Trophoblast cell (in vitro differentiated cells and primary cell): ENCODE data around the gene METTL1.

Experiments used
- DNase-seq, 2 donors: peaks; one replicate each; pipeline ENCODE4 v3.0.0-alpha.2; 2016
- H2AFZ ChIP-seq: 2 replicates; pipeline ENCODE4 v1.6.1; 2013; ENCODE audit warnings: low read length, moderate library complexity, mild to moderate bottlenecking; ENCODE audit not compliant: insufficient read depth, poor library complexity
- H2AK5ac ChIP-seq: 2 replicates; pipeline ENCODE4 v1.6.1; 2013; ENCODE audit warnings: mild to moderate bottlenecking, low read length
- H2BK120ac ChIP-seq: 2 replicates; pipeline ENCODE4 v1.6.1; 2013; ENCODE audit warnings: low read length, mild to moderate bottlenecking, moderate library complexity; ENCODE audit not compliant: insufficient read depth, poor library complexity
- H2BK12ac ChIP-seq: 2 replicates; pipeline ENCODE4 v1.6.1; 2013; ENCODE audit warnings: mild to moderate bottlenecking, low read length, moderate library complexity
- H2BK5ac ChIP-seq: 2 replicates; pipeline ENCODE4 v1.6.1; 2013; ENCODE audit warnings: low read length, low read depth, moderate library complexity, mild to moderate bottlenecking; ENCODE audit not compliant: poor library complexity
- H3K14ac ChIP-seq: 2 replicates; pipeline ENCODE4 v1.6.1; 2013; ENCODE audit warnings: mild to moderate bottlenecking, low read length
- H3K18ac ChIP-seq: 2 replicates; pipeline ENCODE4 v1.6.1; 2013; ENCODE audit warnings: mild to moderate bottlenecking, low read length
- H3K23ac ChIP-seq: 2 replicates; pipeline ENCODE4 v1.6.1; 2013; ENCODE audit warnings: low read length
- H3K27ac ChIP-seq: 2 replicates; pipeline ENCODE4 v1.5.1; 2013; ENCODE audit warnings: low read depth, mild to moderate bottlenecking, inconsistent platforms, low read length, moderate library complexity
- H3K27me3 ChIP-seq: 2 replicates; pipeline ENCODE4 v1.6.1; 2013; ENCODE audit warnings: inconsistent platforms, mild to moderate bottlenecking, low read length, moderate library complexity; ENCODE audit not compliant: insufficient read depth
- H3K36me3 ChIP-seq, 2 experiments: 1 replicate in 1 of 2; 2 replicates in 1 of 2; pipeline ENCODE4 v1.6.1; 2013; ENCODE audit warnings: low read length in 2 of 2, mild to moderate bottlenecking in 2 of 2, moderate library complexity in 1 of 2; ENCODE audit not compliant: insufficient read depth in 2 of 2, control insufficient read depth in 1 of 2
- H3K4ac ChIP-seq: 2 replicates; pipeline ENCODE4 v1.6.1; 2013; ENCODE audit warnings: low read depth, mild to moderate bottlenecking, low read length, moderate library complexity
- H3K4me1 ChIP-seq, 2 experiments: 1 replicate in 1 of 2; 2 replicates in 1 of 2; pipeline ENCODE4 v1.6.1; 2013; ENCODE audit warnings: low read length in 2 of 2, mild to moderate bottlenecking in 2 of 2, moderate library complexity in 1 of 2; ENCODE audit not compliant: insufficient read depth in 2 of 2, control insufficient read depth in 1 of 2
- H3K4me2 ChIP-seq: 2 replicates; pipeline ENCODE4 v1.6.1; 2013; ENCODE audit warnings: inconsistent platforms, mild to moderate bottlenecking, low read length, moderate library complexity
- H3K4me3 ChIP-seq: 2 replicates; pipeline ENCODE4 v1.5.1; 2013; ENCODE audit warnings: mild to moderate bottlenecking, low read depth, low read length, inconsistent platforms
- H3K79me1 ChIP-seq: one replicate; pipeline ENCODE4 v1.6.1; 2013; ENCODE audit warnings: low read length
- H3K79me2 ChIP-seq: 2 replicates; pipeline ENCODE4 v1.6.1; 2013; ENCODE audit warnings: low read length, mild to moderate bottlenecking; ENCODE audit not compliant: control insufficient read depth, insufficient read depth, poor library complexity
- H3K9ac ChIP-seq: 2 replicates; pipeline ENCODE4 v1.6.1; 2013; ENCODE audit warnings: mild to moderate bottlenecking, low read length
- H3K9me3 ChIP-seq: 2 replicates; pipeline ENCODE4 v1.6.1; 2013; ENCODE audit warnings: low read depth, mild to moderate bottlenecking, control low read depth, inconsistent platforms, low read length; ENCODE audit not compliant: insufficient read depth
- H4K12ac ChIP-seq: 2 replicates; pipeline ENCODE4 v1.6.1; 2013; ENCODE audit warnings: low read depth, mild to moderate bottlenecking, low read length, moderate library complexity
- H4K8ac ChIP-seq: 2 replicates; pipeline ENCODE4 v1.6.1; 2013; ENCODE audit warnings: low read depth, mild to moderate bottlenecking, low read length, moderate library complexity
- H4K91ac ChIP-seq: one replicate; pipeline ENCODE4 v1.6.1; 2013; ENCODE audit warnings: low read depth, mild to moderate bottlenecking, low read length, moderate library complexity
- WGBS: extraction: QIAGEN DNeasy Blood & Tissue Kit; methylation state at CpG from one replicate; pipeline ENCODE4 v1.1.7; 2013; ENCODE audit warnings: missing lambda C conversion rate; ENCODE audit not compliant: insufficient read length, insufficient coverage; ENCODE audit errors: extremely low coverage; 5-methylcytosine and 5-hydroxymethylcytosine counted together

Gene METTL1

DNA sequence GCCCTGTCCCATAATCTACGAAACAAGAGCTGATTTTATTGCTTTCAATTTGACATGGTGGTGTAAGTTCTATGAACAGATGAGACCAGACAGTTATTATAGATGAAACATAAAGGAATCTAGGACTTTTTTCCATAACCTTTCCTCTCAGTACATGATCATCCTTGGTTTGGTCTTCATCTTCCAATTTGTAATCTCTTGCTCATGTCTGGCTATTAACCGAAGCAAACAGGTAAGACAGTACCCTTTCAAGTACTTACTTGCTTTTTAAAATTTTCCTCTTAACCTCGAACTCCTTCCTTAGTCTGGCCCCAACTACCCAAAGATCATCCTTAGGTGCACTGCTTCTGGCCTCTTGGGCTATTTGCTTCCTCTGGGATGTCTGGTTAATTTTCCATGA, 25.9 kb downstream of the METTL1 start:
- Histone ChIP-seq H3K9ac (no peak overlapping the region), H3K27me3 (peaks cover 10% of the 10 kb centered on the region), H4K12ac (no peak overlapping the region), H2AK5ac (no peak overlapping the region), H3K4ac (no peak overlapping the region), H3K23ac (no peak overlapping the region), H3K14ac (no peak overlapping the region), H4K8ac (no peak overlapping the region), H4K91ac (no peak overlapping the region), H3K9me3 (peaks cover 2% of the 10 kb centered on the region), H2BK12ac (no peak overlapping the region), H3K4me3 (no peak overlapping the region), H3K79me1 (peaks cover 3% of the 10 kb centered on the region), H2BK120ac (no peak overlapping the region), H3K27ac (no peak overlapping the region), H3K4me1 (peaks cover under 1 to 3% of the 10 kb centered on the region in 2 experiments), H3K79me2 (no peaks in the 10 kb centered on the region), H2BK5ac (no peak overlapping the region), H3K4me2 (no peak overlapping the region), H2AFZ (no peak overlapping the region), H3K36me3 (peaks cover 18 to 29% of the 10 kb centered on the region in 2 experiments), H3K18ac (no peak overlapping the region)
- DNase-seq, result no peak
- no CpG with 5 or more reads among the region's 3 CpGs for WGBS

- no peak overlapping the region for H3K27ac ChIP-seq
- H4K8ac ChIP-seq, result peak overlapping the region; percentile 97
- no peak overlapping the region for H2BK120ac ChIP-seq
- no peak overlapping the region for H2BK12ac ChIP-seq
- no peak overlapping the region for H2AK5ac ChIP-seq
- H4K91ac ChIP-seq, result no peak overlapping the region
- H3K9me3 ChIP-seq, result peaks cover 4% of the 10 kb centered on the region
- H3K23ac ChIP-seq, result no peak overlapping the region
- no peaks in the 10 kb centered on the region for H3K4me1 ChIP-seq
- no peak for DNase-seq
- H2BK5ac ChIP-seq, result no peak overlapping the region
- peaks cover 3% of the 10 kb centered on the region for H3K79me1 ChIP-seq
- peak overlapping the region; percentile 28 for H4K12ac ChIP-seq
- H3K79me2 ChIP-seq, result no peaks in the 10 kb centered on the region
- no peak overlapping the region for H2AFZ ChIP-seq
- H3K27me3 ChIP-seq, result peaks cover 14% of the 10 kb centered on the region
- no peak overlapping the region for H3K9ac ChIP-seq
- peak overlapping the region; percentile 91 for H3K4me2 ChIP-seq
- H3K4me3 ChIP-seq, result peak overlapping the region; percentile 78
- H3K4ac ChIP-seq, result no peak overlapping the region
- no CpG with 5 or more reads among the region's 8 CpGs for WGBS
- H3K18ac ChIP-seq, result no peak overlapping the region
- peak overlapping the region; percentile 3 for H3K14ac ChIP-seq
- H3K36me3 ChIP-seq, result peaks cover 15 to 24% of the 10 kb centered on the region in 2 experiments
Observed at GRCh38 chr12:57745485-57745881, 26.4 kb downstream of the METTL1 start.

DNA sequence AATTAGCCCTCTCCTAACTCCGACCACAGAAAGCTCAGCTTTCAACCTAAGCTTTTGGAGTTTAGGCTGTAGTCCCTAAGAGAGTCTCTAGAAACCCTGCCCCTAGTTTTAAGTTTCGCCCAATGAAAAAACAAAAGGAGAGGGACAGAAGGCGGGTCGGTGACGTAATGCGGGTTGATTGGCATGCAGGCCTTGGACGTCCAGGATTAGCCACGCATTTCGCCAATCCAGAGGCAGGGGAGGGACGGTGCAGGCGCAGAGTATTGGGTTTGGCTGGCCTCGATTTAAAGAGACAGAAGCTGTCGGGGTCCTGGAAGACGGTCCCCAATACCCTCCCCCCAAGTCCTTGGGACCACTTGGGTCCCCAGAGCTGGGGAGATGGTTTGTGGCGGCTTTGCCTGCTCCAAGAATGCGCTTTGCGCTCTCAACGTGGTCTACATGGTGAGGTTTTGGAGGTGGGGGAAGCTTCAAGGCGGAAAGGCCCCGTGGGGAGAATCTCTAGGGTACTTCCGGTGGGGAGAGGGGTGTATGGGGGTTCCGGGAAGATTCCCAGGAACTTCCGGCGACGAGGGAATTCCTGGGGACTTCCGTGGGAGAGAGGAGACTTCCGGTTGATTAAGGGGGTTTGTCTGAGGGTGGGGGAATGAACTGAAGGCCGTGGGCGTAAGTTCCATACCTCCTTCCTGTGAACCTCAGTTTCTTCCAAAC, 27.0 kb downstream of the METTL1 start, which contains the start of gene TSPAN31:
Gene TSPAN31, plus strand, starts transcription at position 263 of the 708 bp plus-strand sequence. Its CDS starts 116 bp downstream, at position 379.
- no CpG with 5 or more reads among the region's 29 CpGs for WGBS

DNA sequence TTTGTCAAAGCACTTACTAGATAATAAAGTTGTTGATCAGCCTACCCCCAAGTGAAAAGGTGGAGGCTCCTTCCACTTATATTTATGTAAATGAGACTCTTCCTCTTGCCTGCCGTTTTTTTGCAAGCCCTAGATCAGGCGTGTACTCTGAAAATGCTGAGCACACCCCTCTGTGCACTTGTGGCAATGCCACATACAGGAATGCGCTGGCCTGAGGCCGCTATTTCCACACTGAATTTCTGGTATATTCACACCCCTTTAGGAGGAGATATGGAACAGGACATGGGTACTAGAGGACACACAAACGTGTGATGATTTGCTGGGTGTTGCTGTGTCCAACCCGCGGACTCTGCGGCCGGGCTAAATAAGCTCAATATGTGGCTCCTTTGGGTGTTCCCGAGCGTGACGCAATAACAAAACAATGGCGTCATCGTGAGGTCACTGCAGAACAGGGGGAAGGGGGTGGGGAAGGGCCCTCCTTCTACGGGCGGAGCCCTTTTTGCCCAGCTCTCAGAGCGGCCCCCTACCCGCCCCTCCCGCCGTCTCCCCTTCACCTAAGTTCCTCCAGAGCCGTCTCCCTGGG, 27.6 kb downstream of the METTL1 start:
- no peaks in the 10 kb centered on the region for H3K79me2 ChIP-seq
- H3K9me3 ChIP-seq, result peaks cover 4% of the 10 kb centered on the region
- H2AK5ac ChIP-seq, result no peak overlapping the region
- H3K4me2 ChIP-seq, result peak overlapping the region; percentile 91
- no peak overlapping the region for H4K91ac ChIP-seq
- no peak overlapping the region for H3K9ac ChIP-seq
- DNase-seq, result peak; percentile 53 to 79
- peaks cover 3% of the 10 kb centered on the region for H3K79me1 ChIP-seq
- no peak overlapping the region for H3K14ac ChIP-seq
- no peak overlapping the region for H2AFZ ChIP-seq
- H3K4me1 ChIP-seq, result no peaks in the 10 kb centered on the region
- no peak overlapping the region for H2BK120ac ChIP-seq
- no peak overlapping the region for H3K23ac ChIP-seq
- H3K36me3 ChIP-seq, result peaks cover 12 to 19% of the 10 kb centered on the region in 2 experiments
- no peak overlapping the region for H3K27ac ChIP-seq
- peaks cover 26% of the 10 kb centered on the region for H3K27me3 ChIP-seq
- no peak overlapping the region for H2BK5ac ChIP-seq
- peak overlapping the region; percentile 20 for H4K12ac ChIP-seq
- peak overlapping the region; percentile 26 for H3K4me3 ChIP-seq
- peak overlapping the region; percentile 25 for H4K8ac ChIP-seq
- no peak overlapping the region for H3K4ac ChIP-seq
- no CpG with 5 or more reads among the region's 21 CpGs for WGBS
- H2BK12ac ChIP-seq, result no peak overlapping the region
- no peak overlapping the region for H3K18ac ChIP-seq

More for the DNA sequence above, 27.0 kb downstream of the METTL1 start, which contains the start of gene TSPAN31:
- H2AFZ ChIP-seq, result peak within 1 kb of the TSS; percentile 67
- H3K27ac ChIP-seq, result peak within 1 kb of the TSS; percentile 44
- H3K23ac ChIP-seq, result no peak within 1 kb of the TSS
- H2BK5ac ChIP-seq, result peak within 1 kb of the TSS; percentile 54
- peak within 1 kb of the TSS; percentile 88 for H4K91ac ChIP-seq
- peaks cover 20% of the 10 kb centered on the region for H3K27me3 ChIP-seq
- H3K14ac ChIP-seq, result peak within 1 kb of the TSS; percentile 86
- peaks cover 4% of the 10 kb centered on the region for H3K9me3 ChIP-seq
- H2AK5ac ChIP-seq, result peak within 1 kb of the TSS; percentile 59
- no peak within 1 kb of the TSS for H2BK12ac ChIP-seq
- H3K79me2 ChIP-seq, result no peaks in the 10 kb centered on the region
- H3K36me3 ChIP-seq, result peaks cover 12 to 20% of the 10 kb centered on the region in 2 experiments
- H3K4me1 ChIP-seq, result no peaks in the 10 kb centered on the region
- H3K4ac ChIP-seq, result no peak within 1 kb of the TSS
- peak within 1 kb of the TSS; percentile 91 for H4K12ac ChIP-seq
- peak within 1 kb of the TSS; percentile 79 for H3K18ac ChIP-seq
- H3K4me3 ChIP-seq, result peak within 1 kb of the TSS; percentile 78
- H2BK120ac ChIP-seq, result peak within 1 kb of the TSS; percentile 48
- H4K8ac ChIP-seq, result peak within 1 kb of the TSS; percentile 97
- H3K9ac ChIP-seq, result peak within 1 kb of the TSS; percentile 82
- peak within 1 kb of the TSS; percentile 91 for H3K4me2 ChIP-seq
- H3K79me1 ChIP-seq, result peaks cover 3% of the 10 kb centered on the region
- DNase-seq, result peak; percentile 97 to 98
